GM12891 (cell line): ENCODE results near the gene LTBP2.

Source experiments
- DNase-seq: peaks from one replicate; pipeline ENCODE4 v3.0.0; 2011; ENCODE audit warnings: low spot score; ENCODE audit not compliant: insufficient read length
- FAIRE-seq: peaks from 2 replicates; lab custom pipeline; 2011; peaks lifted over from hg19 to GRCh38; lab: Jason Lieb, UNC
- PAX5 ChIP-seq: IDR thresholded peaks from 2 replicates; pipeline ENCODE4 v1.6.1; 2011; ENCODE audit warnings: low read length, moderate library complexity, mild to moderate bottlenecking; ENCODE audit not compliant: insufficient read depth, severe bottlenecking
- POLR2A ChIP-seq: IDR thresholded peaks from 2 replicates; pipeline ENCODE4 v1.6.1; 2011; ENCODE audit warnings: low read depth, low read length, control low read depth
- POLR2AphosphoS5 ChIP-seq: IDR thresholded peaks from 2 replicates; pipeline ENCODE4 v1.6.1; 2011; ENCODE audit warnings: low read depth, low read length, control low read depth
- POU2F2 ChIP-seq: IDR thresholded peaks from 2 replicates; pipeline ENCODE4 v1.6.1; 2011; ENCODE audit warnings: low read depth, mild to moderate bottlenecking, control low read depth, low read length, moderate library complexity
- SPI1 ChIP-seq: IDR thresholded peaks from 2 replicates; pipeline ENCODE4 v1.6.1; 2011; ENCODE audit warnings: low read depth, low read length, control low read depth
- TAF1 ChIP-seq: IDR thresholded peaks from 2 replicates; pipeline ENCODE4 v1.6.1; 2011; ENCODE audit warnings: low read depth, low read length, control low read depth

The LTBP2 gene

DNA sequence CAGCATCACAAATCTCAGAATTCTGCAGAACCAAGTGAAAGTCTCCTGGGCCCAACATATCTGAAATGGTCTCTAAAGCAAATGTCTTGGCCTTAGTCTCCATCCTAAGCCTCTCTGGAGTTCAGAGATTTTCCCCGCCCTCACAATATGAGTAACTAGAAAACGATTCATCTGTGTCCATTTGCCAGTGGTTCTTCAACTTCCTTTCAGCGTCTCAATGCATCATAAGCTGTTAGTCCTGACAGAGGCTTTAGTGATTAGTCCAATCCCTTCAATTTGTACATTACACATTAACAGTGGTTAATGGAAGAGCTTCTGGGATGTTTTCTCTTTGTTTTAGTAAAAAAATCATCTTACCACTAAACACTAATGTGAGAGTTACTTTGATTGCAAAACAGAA lies 136.4 kb downstream of the LTBP2 start:
- FAIRE-seq (no peak), DNase-seq (no peak)
- TF ChIP-seq POLR2A: no peak
- TF ChIP-seq PAX5: no peak
- TF ChIP-seq SPI1: no peak
- no peak for TF ChIP-seq TAF1
- TF ChIP-seq POLR2AphosphoS5: no peak
- no peak for TF ChIP-seq POU2F2

DNA sequence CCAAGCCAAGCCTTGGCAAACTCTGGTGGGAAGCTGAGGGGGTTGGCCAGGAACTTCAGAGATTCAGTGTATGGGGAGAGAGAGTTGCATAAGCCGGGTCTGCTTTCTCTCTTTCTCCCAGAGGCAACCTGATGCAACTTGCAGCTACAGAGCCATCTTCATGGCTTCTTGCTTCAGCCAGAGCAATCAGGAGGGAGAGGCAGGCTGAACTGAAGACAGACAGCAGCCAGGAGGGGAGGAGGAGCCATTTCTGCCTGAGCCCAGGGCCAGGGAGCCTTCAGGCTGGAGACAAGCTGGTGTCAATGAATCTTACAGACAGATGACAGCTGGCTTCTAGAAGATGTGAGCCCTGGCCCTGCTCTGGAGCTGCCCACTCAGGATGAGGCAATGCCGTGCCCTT lies 137.7 kb downstream of the LTBP2 start:
- TF ChIP-seq PAX5 (no peak), POU2F2 (no peak), POLR2AphosphoS5 (no peak), TAF1 (no peak), POLR2A (no peak), SPI1 (no peak)
- no peak for FAIRE-seq

DNA sequence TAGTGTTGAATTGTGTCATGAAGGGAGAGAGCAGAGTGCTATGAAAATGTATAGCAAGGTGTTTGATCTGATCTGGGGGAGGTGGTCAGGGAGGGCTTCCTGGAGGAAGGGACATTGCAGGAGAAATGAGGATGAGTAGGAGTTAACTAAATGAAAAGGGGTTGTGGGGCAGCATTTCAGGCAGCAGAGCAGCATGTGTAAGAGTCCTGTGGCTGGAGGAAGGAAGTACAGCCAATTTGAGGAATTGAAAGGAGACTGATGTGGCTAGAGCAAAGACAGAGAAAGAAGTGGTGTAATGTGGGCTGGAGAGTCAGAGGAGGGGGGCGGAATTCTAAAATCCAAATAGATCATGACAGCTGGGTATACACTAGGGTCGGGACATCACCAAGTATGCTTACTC lies 139.4 kb downstream of the LTBP2 start:
- DNase-seq (no peak), FAIRE-seq (no peak)
- TF ChIP-seq POLR2A: no peak
- no peak for TF ChIP-seq POU2F2
- TF ChIP-seq PAX5: no peak
- TF ChIP-seq SPI1: peak; percentile 80
- no peak for TF ChIP-seq POLR2AphosphoS5
- TF ChIP-seq TAF1: no peak

More for the DNA sequence above, 137.7 kb downstream of the LTBP2 start:
- DNase-seq: no peak

- DNase-seq (no peak), FAIRE-seq (no peak)
- no peak for TF ChIP-seq SPI1
- TF ChIP-seq PAX5: no peak
- no peak for TF ChIP-seq POU2F2
- TF ChIP-seq POLR2AphosphoS5: no peak
- no peak for TF ChIP-seq TAF1
- no peak for TF ChIP-seq POLR2A
These were observed 142.2 kb downstream of the LTBP2 start for GRCh38 chr14:74469548-74470518.

DNA sequence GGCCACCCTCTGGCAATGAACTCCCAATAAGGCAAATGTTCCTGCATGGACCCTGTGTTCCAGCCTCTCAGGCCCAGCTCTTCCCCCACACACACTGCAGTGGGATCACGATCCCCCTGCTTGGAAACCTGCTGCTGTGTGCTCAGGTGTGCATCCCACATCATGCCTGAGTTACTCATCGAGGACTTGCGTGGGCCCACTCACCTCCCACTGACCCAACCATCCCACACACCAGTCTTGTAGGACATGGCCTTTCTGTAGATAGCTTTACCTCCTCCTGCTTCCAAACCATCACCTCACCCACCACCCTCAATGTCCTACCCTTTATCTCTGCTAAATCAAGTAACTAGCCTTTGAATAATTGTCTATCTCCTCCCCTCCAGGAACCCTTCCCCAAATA lies 143.5 kb downstream of the LTBP2 start:
- FAIRE-seq: no peak
- DNase-seq: no peak

GRCh38 chr14:74465335-74465734 lies 146.7 kb downstream of the LTBP2 start:
- no peak for TF ChIP-seq POU2F2
- TF ChIP-seq SPI1: no peak
- TF ChIP-seq TAF1: no peak
- TF ChIP-seq PAX5: no peak
- no peak for TF ChIP-seq POLR2AphosphoS5
- no peak for TF ChIP-seq POLR2A
- no peak for DNase-seq
- FAIRE-seq: no peak

More for the DNA sequence above, 143.5 kb downstream of the LTBP2 start:
- TF ChIP-seq POU2F2 (no peak), POLR2AphosphoS5 (no peak), SPI1 (no peak), PAX5 (no peak), POLR2A (no peak), TAF1 (no peak)

- FAIRE-seq: no peak
- DNase-seq: no peak
- TF ChIP-seq POLR2A (no peak), SPI1 (no peak), POLR2AphosphoS5 (no peak), PAX5 (no peak), TAF1 (no peak), POU2F2 (no peak)
These were observed 147.3 kb downstream of the LTBP2 start for GRCh38 chr14:74464785-74465184.

DNA sequence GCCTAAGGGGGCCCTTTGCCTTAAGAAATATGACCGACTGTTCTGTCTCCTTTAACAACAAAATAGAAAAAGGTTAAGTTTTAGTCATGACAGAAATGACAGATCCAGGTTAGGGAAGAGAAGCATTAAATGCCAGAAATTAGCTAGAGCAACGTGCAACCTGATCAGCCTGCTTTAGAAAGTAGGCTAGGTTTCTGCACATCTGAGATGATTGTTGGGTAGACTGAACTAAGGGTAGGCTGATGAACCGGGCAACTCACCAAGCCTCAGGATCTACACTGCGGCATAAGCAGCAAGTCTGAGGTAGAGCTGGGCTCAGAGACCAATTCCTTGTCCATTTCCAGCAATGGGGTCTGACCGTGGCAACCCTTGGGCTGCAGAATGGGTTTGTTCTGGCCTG lies 148.3 kb downstream of the LTBP2 start:
- no peak for FAIRE-seq
- TF ChIP-seq PAX5 (no peak), POLR2A (no peak), POU2F2 (no peak), SPI1 (no peak), TAF1 (no peak), POLR2AphosphoS5 (no peak)

DNA sequence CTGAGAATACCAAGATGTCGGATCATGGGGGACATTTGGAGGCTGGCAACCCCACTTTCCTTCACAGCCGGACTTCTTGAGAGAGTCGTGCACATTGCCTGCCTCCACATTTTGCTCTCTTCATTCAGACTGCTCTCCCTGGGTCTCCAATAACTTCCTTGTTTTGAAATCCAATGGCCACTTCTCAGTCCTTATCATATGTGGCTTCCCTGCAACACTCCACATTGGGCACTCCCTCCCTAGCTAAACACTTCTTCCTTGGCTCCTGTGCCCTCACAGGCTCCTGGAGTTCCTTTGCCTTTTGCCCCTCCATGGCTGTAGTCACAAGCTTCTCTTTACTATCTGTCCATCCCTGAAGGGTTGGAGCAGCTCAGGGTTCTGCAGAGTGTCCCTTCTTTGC lies 149.0 kb downstream of the LTBP2 start:
- no peak for FAIRE-seq
- DNase-seq: no peak
- TF ChIP-seq POU2F2: no peak

More for the DNA sequence above, 148.3 kb downstream of the LTBP2 start:
- DNase-seq: no peak

GRCh38 chr14:74459976-74460375 lies 152.1 kb downstream of the LTBP2 start:
- FAIRE-seq (no peak), DNase-seq (no peak)
- TF ChIP-seq SPI1 (no peak), TAF1 (no peak), PAX5 (no peak), POU2F2 (no peak)
